K562 (cell line): Measurements from ENCODE around the gene STARD6. TPM values are rescaled to one million over a fixed set of nuclear protein-coding genes. Genes with fewer than 3 reads are reported as not detected.
A peak's percentile ranks its signal among the peaks of the same experiment; 100 is the strongest.

ENCODE experiments used
- BMI1 ChIP-seq: fragments of 150-350 bp; IDR thresholded peaks from 2 replicates; pipeline ENCODE4 v1.6.1; 2014; ENCODE audit warnings: low read length
- CHD7 ChIP-seq: fragments of 200-600 bp; sonication (generic); IDR thresholded peaks from one replicate; pipeline ENCODE4 v1.6.1; 2012; ENCODE audit warnings: mild to moderate bottlenecking, low read depth, low read length, inconsistent platforms
- EZH2 ChIP-seq: IDR thresholded peaks from 2 replicates; pipeline ENCODE4 v1.6.1; 2012; ENCODE audit warnings: low read depth, mild to moderate bottlenecking, inconsistent platforms, low read length, borderline replicate concordance
- HSF4 ChIP-seq: fragments of 250-450 bp; sonication (Bioruptor Pico); IDR thresholded peaks from 2 replicates; pipeline ENCODE4 v2.1.2; 2022; ENCODE audit warnings: mild to moderate bottlenecking, moderate library complexity, borderline replicate concordance
- KHSRP ChIP-seq: fragments of 450-650 bp; IDR thresholded peaks from 2 replicates; pipeline ENCODE4 v1.6.1; 2017
- MAZ ChIP-seq, 2 experiments: fragments of 450-650 bp in 1 of 2; sonication (generic) in 1 of 2; formaldehyde crosslinking; IDR thresholded peaks in 1 of 2; conservative IDR thresholded peaks in 1 of 2; 2 replicates each; pipeline versions ENCODE4 v1.4.0 to v1.5.0; 2020; ENCODE audit warnings: mild to moderate bottlenecking in 1 of 2, missing genetic modification reagents in 1 of 2
- MCM7 ChIP-seq, 2 experiments: fragments of 450-650 bp; IDR thresholded peaks; 2 replicates each; pipeline ENCODE4 v1.6.1; 2016 to 2018
- MXI1 ChIP-seq: IDR thresholded peaks from 2 replicates; pipeline ENCODE4 v1.6.1; 2011; ENCODE audit warnings: low read depth, mild to moderate bottlenecking, improper control_type of control experiment, low read length
- NELFE ChIP-seq: IDR thresholded peaks from 2 replicates; pipeline ENCODE4 v1.6.1; 2011; ENCODE audit warnings: mild to moderate bottlenecking; ENCODE audit not compliant: insufficient read depth, insufficient read length
- RFX1 ChIP-seq: fragments of 450-650 bp; IDR thresholded peaks from 2 replicates; pipeline ENCODE4 v1.6.1; 2016; ENCODE audit warnings: mild to moderate bottlenecking, moderate library complexity
- SOX6 ChIP-seq: fragments of 450-650 bp; IDR thresholded peaks from 2 replicates; pipeline ENCODE4 v1.6.1; 2014; ENCODE audit warnings: mild to moderate bottlenecking
- SP1 ChIP-seq: sonication (generic); formaldehyde crosslinking; IDR thresholded peaks from 2 replicates; pipeline ENCODE4 v1.8.1; 2022; ENCODE audit warnings: mild to moderate bottlenecking, missing genetic modification reagents
- polyA plus RNA-seq, 8 experiments: library from polyadenylated mRNA; depleted of rRNA in 4 of 8; stranded (reverse) in 5 of 8; unstranded in 3 of 8; fragments of >200 nt; fragmentation: Nextera tagmentation in 2 of 8; fragmentation: Illumina TruSeq in 1 of 8; extraction: Ambion mirVana in 2 of 8; extraction: Trizol in 1 of 8; gene quantifications; 2 replicates each; pipeline versions ENCODE4 v1.2.1 to v1.2.3, GENCODE V29; 2011 to 2014; ENCODE audit warnings: inconsistent platforms in 1 of 8, missing spikeins in 1 of 8
- total RNA-seq, 7 experiments: library from RNA; depleted of rRNA in 6 of 7; stranded (reverse); fragments of >200 nt in 6 of 7; fragmentation: Illumina TruSeq in 2 of 7; extraction: Trizol in 2 of 7; gene quantifications; 2 replicates each; pipeline versions ENCODE4 v1.2.1 to v1.2.3, GENCODE V29; 2011 to 2021; ENCODE audit warnings: low replicate concordance in 1 of 7
- TF ChIP-seq, protein P1 (sequence below), 2 experiments: fragments of 450-650 bp; IDR thresholded peaks; 2 replicates each; pipeline ENCODE4 v1.6.1; 2018; ENCODE audit warnings: mild to moderate bottlenecking in 2 of 2, low read depth in 1 of 2; ENCODE audit not compliant: partially characterized antibody in 2 of 2

STARD6 gene
- total and polyA plus RNA-seq, 9 of the 15 experiments (the other 6 are each of a cell fraction or from before 2014, with no cell fraction given): 0.11 to 0.15 TPM; not detected in 7

GRCh38 chr18:54357660-54358494 is at the start of gene STARD6, which contains the start of gene C18orf54 (continued):
- TF ChIP-seq CHD7: no peak
- TF ChIP-seq EZH2: no peak
- no peak for TF ChIP-seq RFX1
- TF ChIP-seq MAZ (CRISPR knock-in tag; conservative IDR thresholded peaks at IDR 0.05 in 1 of 2, IDR thresholded peaks at IDR 0.05 in 1 of 2): peak in 1 of 2 experiments; percentile 65; a peak in 1 of 4 replicates
- no peak for TF ChIP-seq HSF4 (CRISPR knock-in tag)
- no peak for TF ChIP-seq SOX6
- no peak for TF ChIP-seq MXI1
- no peak for TF ChIP-seq SP1 (CRISPR knock-in tag)
- no peak for TF ChIP-seq BMI1
- no peak for TF ChIP-seq NELFE
- no peak for TF ChIP-seq KHSRP
- TF ChIP-seq MCM7 (IDR thresholded peaks at IDR 0.05): no peak
- TF ChIP-seq, protein P1, sequence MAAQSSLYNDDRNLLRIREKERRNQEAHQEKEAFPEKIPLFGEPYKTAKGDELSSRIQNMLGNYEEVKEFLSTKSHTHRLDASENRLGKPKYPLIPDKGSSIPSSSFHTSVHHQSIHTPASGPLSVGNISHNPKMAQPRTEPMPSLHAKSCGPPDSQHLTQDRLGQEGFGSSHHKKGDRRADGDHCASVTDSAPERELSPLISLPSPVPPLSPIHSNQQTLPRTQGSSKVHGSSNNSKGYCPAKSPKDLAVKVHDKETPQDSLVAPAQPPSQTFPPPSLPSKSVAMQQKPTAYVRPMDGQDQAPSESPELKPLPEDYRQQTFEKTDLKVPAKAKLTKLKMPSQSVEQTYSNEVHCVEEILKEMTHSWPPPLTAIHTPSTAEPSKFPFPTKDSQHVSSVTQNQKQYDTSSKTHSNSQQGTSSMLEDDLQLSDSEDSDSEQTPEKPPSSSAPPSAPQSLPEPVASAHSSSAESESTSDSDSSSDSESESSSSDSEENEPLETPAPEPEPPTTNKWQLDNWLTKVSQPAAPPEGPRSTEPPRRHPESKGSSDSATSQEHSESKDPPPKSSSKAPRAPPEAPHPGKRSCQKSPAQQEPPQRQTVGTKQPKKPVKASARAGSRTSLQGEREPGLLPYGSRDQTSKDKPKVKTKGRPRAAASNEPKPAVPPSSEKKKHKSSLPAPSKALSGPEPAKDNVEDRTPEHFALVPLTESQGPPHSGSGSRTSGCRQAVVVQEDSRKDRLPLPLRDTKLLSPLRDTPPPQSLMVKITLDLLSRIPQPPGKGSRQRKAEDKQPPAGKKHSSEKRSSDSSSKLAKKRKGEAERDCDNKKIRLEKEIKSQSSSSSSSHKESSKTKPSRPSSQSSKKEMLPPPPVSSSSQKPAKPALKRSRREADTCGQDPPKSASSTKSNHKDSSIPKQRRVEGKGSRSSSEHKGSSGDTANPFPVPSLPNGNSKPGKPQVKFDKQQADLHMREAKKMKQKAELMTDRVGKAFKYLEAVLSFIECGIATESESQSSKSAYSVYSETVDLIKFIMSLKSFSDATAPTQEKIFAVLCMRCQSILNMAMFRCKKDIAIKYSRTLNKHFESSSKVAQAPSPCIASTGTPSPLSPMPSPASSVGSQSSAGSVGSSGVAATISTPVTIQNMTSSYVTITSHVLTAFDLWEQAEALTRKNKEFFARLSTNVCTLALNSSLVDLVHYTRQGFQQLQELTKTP (IDR thresholded peaks at IDR 0.05; ENCODE audit: low read depth in 1 of 2, partially characterized antibody in 2 of 2): no peak
